Spleen (tissue), 7 donors: Measurements from ENCODE around the gene CERKL.

Experiments used
- POLR2A ChIP-seq, 3 donors: fragments of 450-650 bp; IDR thresholded peaks; one replicate each; pipeline ENCODE4 v1.5.1; 2017; ENCODE audit warnings: antibody characterized with exemption in 3 of 3, mild to moderate bottlenecking in 1 of 3
- POLR2AphosphoS5 ChIP-seq, 3 donors: sonication (generic); formaldehyde crosslinking; IDR thresholded peaks; one replicate each; pipeline ENCODE4 v1.5.1; 2017; ENCODE audit warnings: antibody characterized with exemption in 3 of 3
- TF ChIP-seq, protein P1 (sequence below), 11 experiments: fragments of 200-600 bp in 7 of 11; fragments of 450-650 bp in 4 of 11; sonication (generic) in 4 of 11; IDR thresholded peaks in 8 of 11; conservative IDR thresholded peaks in 3 of 11; 1 replicate in 7 of 11; 2 replicates in 4 of 11; pipeline versions ENCODE4 v1.4.0 to v1.8.0; 2016 to 2021; ENCODE audit warnings: antibody characterized with exemption in 11 of 11, inconsistent platforms in 4 of 11, mild to moderate bottlenecking in 1 of 11
- donor health status: DM: no; HTN: no; CAD: no; lungs with moderate emphysema.
- donor health status: DM: no; HTN: no; CAD: no.
- donor health status: DM: no; HTN: no; CAD: no.

DNA sequence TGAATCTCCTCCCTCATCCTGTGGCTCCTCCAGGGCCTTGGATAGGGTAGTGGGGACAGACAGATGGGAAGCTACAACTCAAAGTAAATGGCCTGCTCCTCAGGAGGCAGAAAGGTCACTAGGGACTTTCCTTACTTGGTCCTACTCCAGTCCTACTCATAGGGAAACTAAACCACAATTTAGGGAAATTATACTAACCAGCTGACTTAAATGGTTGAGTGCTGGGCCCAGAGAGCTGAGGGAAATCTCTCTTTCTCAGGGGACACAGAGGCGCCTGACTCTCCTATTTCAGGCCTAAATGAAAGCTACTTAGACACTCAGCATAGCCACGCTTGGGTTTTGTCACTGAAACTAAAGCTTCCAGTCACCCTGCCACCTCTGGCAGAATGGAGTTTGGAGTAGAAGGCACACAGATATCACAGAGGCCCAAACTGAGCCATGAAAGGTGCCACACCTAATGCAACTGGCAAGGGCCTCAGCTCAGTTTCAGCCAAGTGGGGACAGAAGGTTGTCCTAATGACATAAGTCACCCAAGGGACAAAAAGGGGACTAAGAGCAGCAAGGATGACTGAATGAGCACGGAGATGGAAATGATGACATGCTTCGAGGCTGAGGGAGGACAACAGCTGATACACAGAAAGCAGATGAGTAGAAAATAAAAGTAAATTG is 24.0 kb downstream of the CERKL start:
- TF ChIP-seq, protein P1, sequence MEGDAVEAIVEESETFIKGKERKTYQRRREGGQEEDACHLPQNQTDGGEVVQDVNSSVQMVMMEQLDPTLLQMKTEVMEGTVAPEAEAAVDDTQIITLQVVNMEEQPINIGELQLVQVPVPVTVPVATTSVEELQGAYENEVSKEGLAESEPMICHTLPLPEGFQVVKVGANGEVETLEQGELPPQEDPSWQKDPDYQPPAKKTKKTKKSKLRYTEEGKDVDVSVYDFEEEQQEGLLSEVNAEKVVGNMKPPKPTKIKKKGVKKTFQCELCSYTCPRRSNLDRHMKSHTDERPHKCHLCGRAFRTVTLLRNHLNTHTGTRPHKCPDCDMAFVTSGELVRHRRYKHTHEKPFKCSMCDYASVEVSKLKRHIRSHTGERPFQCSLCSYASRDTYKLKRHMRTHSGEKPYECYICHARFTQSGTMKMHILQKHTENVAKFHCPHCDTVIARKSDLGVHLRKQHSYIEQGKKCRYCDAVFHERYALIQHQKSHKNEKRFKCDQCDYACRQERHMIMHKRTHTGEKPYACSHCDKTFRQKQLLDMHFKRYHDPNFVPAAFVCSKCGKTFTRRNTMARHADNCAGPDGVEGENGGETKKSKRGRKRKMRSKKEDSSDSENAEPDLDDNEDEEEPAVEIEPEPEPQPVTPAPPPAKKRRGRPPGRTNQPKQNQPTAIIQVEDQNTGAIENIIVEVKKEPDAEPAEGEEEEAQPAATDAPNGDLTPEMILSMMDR (IDR thresholded peaks at IDR 0.05 in 8 of 11, conservative IDR thresholded peaks at IDR 0.05 in 3 of 11): no peak
- TF ChIP-seq POLR2A (IDR thresholded peaks at IDR 0.05) (no peak), POLR2AphosphoS5 (IDR thresholded peaks at IDR 0.05) (no peak)
